Chondrocyte (in vitro differentiated cells): ENCODE measurements around the gene RYR2. TPM values are rescaled to one million over a fixed set of nuclear protein-coding genes. Genes with fewer than 3 reads are reported as not detected.

ENCODE experiments used
- DNase-seq: peaks from one replicate; pipeline ENCODE4 v3.0.0; 2021; ENCODE audit warnings: mixed read lengths, low spot score
- H3K27ac Mint-ChIP-seq: one replicate; pipeline ENCODE4 v1.8.0; 2021; ENCODE audit warnings: mild to moderate bottlenecking, moderate library complexity, mixed read lengths; ENCODE audit not compliant: unreplicated experiment
- H3K27me3 Mint-ChIP-seq: 2 replicates; pipeline ENCODE4 v1.8.0; 2021; ENCODE audit warnings: low read depth, mixed read lengths
- H3K36me3 Mint-ChIP-seq: 2 replicates; pipeline ENCODE4 v1.8.0; 2021; ENCODE audit warnings: low read depth, mixed read lengths
- H3K4me1 Mint-ChIP-seq: 2 replicates; pipeline ENCODE4 v1.8.0; 2021; ENCODE audit warnings: low read depth, mild to moderate bottlenecking, mixed read lengths
- H3K4me3 Mint-ChIP-seq: one replicate; pipeline ENCODE4 v1.8.0; 2021; ENCODE audit warnings: mild to moderate bottlenecking, moderate library complexity, mixed read lengths; ENCODE audit not compliant: unreplicated experiment
- H3K9me3 Mint-ChIP-seq: 2 replicates; pipeline ENCODE4 v1.8.0; 2021; ENCODE audit warnings: low read depth, mixed read lengths
- CTCF ChIP-seq: fragments of 200-600 bp; sonication (generic); IDR thresholded peaks from 2 replicates; pipeline ENCODE4 v1.5.0; 2021; ENCODE audit warnings: antibody characterized with exemption, mild to moderate bottlenecking, moderate library complexity
- total RNA-seq: library from RNA; stranded (reverse); gene quantifications from 3 replicates; pipeline ENCODE4 v1.2.1, GENCODE V29; 2021

The RYR2 gene
- total RNA-seq, 1 donor from 2014 or later: 0.12 TPM

- no peak for TF ChIP-seq CTCF
- Mint-ChIP-seq H3K4me1 (no peaks in the 10 kb centered on the region), H3K36me3 (no peaks in the 10 kb centered on the region), H3K4me3 (no peak overlapping the region), H3K27me3 (no peaks in the 10 kb centered on the region), H3K9me3 (peaks cover 14% of the 10 kb centered on the region), H3K27ac (no peak overlapping the region)
- DNase-seq: no peak
Measured at GRCh38 chr1:237405912-237406311, 363.9 kb downstream of the RYR2 start.

GRCh38 chr1:237411621-237412020 is 369.6 kb downstream of the RYR2 start:
- Mint-ChIP-seq H3K27me3 (no peaks in the 10 kb centered on the region), H3K9me3 (peaks cover 10% of the 10 kb centered on the region), H3K36me3 (no peaks in the 10 kb centered on the region), H3K4me3 (no peak overlapping the region), H3K27ac (no peak overlapping the region), H3K4me1 (no peaks in the 10 kb centered on the region)
- no peak for DNase-seq
- TF ChIP-seq CTCF: no peak

GRCh38 chr1:237416924-237417655 is 375.1 kb downstream of the RYR2 start:
- H3K27me3 Mint-ChIP-seq: no peaks in the 10 kb centered on the region
- no peaks in the 10 kb centered on the region for H3K36me3 Mint-ChIP-seq
- H3K9me3 Mint-ChIP-seq: peaks cover 15% of the 10 kb centered on the region
- H3K4me1 Mint-ChIP-seq: no peaks in the 10 kb centered on the region
- no peak overlapping the region for H3K27ac Mint-ChIP-seq
- no peak for TF ChIP-seq CTCF
- no peak overlapping the region for H3K4me3 Mint-ChIP-seq
- no peak for DNase-seq

- no peak overlapping the region for H3K27ac Mint-ChIP-seq
- H3K4me3 Mint-ChIP-seq: no peak overlapping the region
- no peaks in the 10 kb centered on the region for H3K4me1 Mint-ChIP-seq
- no peaks in the 10 kb centered on the region for H3K36me3 Mint-ChIP-seq
- no peak for DNase-seq
- peaks cover 3% of the 10 kb centered on the region for H3K9me3 Mint-ChIP-seq
- peaks cover 2% of the 10 kb centered on the region for H3K27me3 Mint-ChIP-seq
- TF ChIP-seq CTCF: no peak
Measured at GRCh38 chr1:237428809-237429208, 386.8 kb downstream of the RYR2 start.

- no peak overlapping the region for H3K27ac Mint-ChIP-seq
- no peaks in the 10 kb centered on the region for H3K36me3 Mint-ChIP-seq
- TF ChIP-seq CTCF: no peak
- H3K4me1 Mint-ChIP-seq: no peaks in the 10 kb centered on the region
- no peak overlapping the region for H3K4me3 Mint-ChIP-seq
- peaks cover 1% of the 10 kb centered on the region for H3K27me3 Mint-ChIP-seq
- H3K9me3 Mint-ChIP-seq: peaks cover 3% of the 10 kb centered on the region
- DNase-seq: no peak
Measured at GRCh38 chr1:237429252-237429651, 387.3 kb downstream of the RYR2 start.
